Measurements from ENCODE around the gene PTPN23. TPM values are rescaled to one million over a fixed set of nuclear protein-coding genes. Genes with fewer than 3 reads are reported as not detected.

PTPN23 gene
- total RNA-seq, 1 donor: 14.3 TPM

DNA sequence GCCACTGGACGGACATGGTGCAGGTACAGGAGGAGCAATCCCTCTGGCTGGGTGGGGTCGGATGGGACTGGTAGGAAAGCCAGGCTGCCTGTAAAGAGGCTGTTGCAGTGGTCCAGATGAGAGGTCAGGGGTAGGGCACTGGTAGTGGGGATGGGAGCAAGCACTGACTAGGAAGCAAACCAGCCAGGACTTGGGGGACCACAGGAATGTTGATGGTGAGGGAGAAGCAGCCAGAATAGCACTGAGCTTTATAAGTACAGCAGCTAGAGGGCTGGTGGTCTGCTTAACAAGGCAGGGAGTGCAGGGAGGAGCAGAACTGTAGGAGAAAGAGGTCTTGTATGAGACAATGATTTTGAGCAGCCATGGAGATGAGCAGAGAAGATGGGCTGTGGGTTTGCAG lies 38.7 kb upstream of the PTPN23 start:
- H3K4me3 ChIP-seq (ENCODE audit: low read depth, low read length): no peak overlapping the region
- no peak for DNase-seq (ENCODE audit: low read depth)
- TF ChIP-seq, protein P1, sequence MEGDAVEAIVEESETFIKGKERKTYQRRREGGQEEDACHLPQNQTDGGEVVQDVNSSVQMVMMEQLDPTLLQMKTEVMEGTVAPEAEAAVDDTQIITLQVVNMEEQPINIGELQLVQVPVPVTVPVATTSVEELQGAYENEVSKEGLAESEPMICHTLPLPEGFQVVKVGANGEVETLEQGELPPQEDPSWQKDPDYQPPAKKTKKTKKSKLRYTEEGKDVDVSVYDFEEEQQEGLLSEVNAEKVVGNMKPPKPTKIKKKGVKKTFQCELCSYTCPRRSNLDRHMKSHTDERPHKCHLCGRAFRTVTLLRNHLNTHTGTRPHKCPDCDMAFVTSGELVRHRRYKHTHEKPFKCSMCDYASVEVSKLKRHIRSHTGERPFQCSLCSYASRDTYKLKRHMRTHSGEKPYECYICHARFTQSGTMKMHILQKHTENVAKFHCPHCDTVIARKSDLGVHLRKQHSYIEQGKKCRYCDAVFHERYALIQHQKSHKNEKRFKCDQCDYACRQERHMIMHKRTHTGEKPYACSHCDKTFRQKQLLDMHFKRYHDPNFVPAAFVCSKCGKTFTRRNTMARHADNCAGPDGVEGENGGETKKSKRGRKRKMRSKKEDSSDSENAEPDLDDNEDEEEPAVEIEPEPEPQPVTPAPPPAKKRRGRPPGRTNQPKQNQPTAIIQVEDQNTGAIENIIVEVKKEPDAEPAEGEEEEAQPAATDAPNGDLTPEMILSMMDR (IDR thresholded peaks at IDR 0.05; ENCODE audit: insufficient read depth, low read length): no peak

DNA sequence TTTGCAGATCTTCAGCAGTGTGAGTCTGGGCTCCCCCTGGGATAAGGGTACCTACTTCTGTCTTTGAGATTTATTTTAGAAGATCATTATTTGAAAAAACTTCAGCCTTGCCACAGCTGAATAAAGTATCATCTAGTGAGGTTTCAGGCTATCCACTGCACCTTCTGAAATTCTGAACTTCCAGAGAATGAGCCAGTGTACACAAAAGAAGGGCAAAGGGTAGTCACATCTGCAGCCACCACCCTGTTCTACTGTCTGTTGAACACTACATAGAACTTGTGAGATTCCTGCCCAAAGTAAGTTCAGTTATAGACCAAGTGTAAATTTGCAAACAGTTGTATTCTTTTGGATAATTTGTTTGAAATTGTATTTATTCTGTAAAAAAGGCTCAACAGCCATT lies 38.0 kb upstream of the PTPN23 start:
- no peak for DNase-seq (ENCODE audit: low read depth)
- TF ChIP-seq, protein P1 (IDR thresholded peaks at IDR 0.05; ENCODE audit: insufficient read depth, low read length): no peak
- no peak overlapping the region for H3K4me3 ChIP-seq (ENCODE audit: low read depth, low read length)

- no peak overlapping the region for H3K4me3 ChIP-seq (ENCODE audit: low read depth, low read length)
- TF ChIP-seq, protein P1 (IDR thresholded peaks at IDR 0.05; ENCODE audit: insufficient read depth, low read length): no peak
- DNase-seq (ENCODE audit: low read depth): no peak
Measured at GRCh38 chr3:47343471-47343971, 37.3 kb upstream of the PTPN23 start.

DNA sequence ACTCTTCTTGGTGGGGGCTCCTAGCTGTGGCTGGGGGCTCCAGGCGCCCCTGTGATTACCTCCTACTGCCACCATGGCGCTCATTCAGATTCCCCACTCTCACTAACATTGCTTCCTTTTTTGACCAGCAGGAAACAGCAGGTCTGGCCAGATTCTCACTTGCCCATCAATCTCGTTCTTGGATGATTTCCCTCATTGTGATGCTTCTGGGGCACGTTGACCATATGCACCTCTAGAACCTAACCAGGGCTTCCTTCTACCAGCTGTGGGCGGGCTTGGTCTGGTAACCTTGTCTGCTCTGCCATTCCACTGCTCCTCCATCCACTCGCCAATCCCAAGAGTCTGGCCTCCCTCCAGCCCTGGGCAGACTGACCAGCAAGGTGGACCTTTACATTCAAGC lies 35.9 kb upstream of the PTPN23 start:
- TF ChIP-seq, protein P1 (IDR thresholded peaks at IDR 0.05; ENCODE audit: insufficient read depth, low read length): no peak
- no peak for DNase-seq (ENCODE audit: low read depth)
- H3K4me3 ChIP-seq (ENCODE audit: low read depth, low read length): no peak overlapping the region

DNA sequence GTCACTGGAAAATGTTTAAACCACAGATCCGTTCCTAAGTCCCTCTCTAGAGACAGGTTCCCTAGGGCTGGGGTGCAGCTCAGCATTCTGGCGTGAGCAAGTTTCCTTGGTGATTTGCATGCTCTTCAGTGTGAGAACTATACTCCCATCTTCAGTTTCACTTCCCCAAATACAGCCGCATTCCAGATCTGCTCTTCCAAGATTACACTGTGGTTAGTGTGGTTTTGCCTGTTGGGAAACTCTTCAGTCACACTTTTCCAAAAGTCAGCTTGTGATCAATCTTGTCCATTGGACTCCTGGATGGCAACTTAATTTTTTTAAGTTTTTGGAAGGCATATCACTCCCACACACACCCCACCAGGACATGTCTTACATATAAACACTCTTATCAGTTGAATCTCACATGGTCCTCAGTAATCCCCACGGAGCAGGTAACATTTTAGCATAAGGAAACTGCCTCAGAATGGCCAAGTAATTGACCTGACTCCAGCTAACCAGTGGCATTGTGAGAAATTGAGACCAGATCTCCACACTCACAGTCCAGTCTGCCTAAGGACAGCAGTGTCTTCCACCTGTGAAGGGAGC lies 33.5 kb upstream of the PTPN23 start:
- TF ChIP-seq, protein P1 (IDR thresholded peaks at IDR 0.05; ENCODE audit: insufficient read depth, low read length): no peak
- H3K4me3 ChIP-seq (ENCODE audit: low read depth, low read length): no peak overlapping the region
- DNase-seq (ENCODE audit: low read depth): peak; percentile 69

DNA sequence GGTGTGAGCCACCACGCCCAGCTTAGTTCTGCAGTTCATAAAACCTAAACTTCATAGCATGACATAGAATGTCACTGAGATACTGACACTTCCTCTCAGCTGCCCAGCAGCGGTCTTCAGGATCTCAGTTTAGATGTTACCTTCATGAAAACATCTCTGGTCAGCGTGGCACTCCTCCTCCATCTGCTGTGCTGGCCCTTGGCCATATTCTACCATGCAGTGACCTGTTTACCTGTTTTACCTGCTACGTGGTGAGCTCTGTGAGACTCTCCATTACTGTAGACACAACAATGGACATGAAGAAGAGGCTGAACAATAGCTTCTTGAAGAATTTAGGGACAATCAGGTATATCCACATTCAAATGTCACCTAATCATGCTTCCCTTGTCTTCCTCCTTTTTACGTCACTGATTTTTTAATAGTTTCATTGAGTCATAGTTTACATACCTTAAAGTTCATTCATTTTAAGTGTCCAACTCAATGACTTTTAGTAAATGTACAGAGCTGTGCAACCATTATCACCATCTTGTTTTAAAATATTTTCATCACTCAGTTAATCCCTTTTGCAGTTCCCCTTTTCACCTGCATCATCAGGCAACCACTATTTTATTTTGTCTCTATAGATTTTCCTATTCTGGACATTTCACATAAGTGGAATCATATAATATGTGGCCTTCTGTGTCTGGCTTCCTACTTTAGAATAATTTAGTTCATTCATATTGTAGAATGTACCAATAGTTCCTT lies 32.2 kb upstream of the PTPN23 start:
- TF ChIP-seq, protein P1 (IDR thresholded peaks at IDR 0.05; ENCODE audit: insufficient read depth, low read length): no peak
- H3K4me3 ChIP-seq (ENCODE audit: low read depth, low read length): no peak overlapping the region
- no peak for DNase-seq (ENCODE audit: low read depth)
